ENCODE measurements around the gene CES5A.
"Not testable (repeated sequence)": the region's sequence is repeated elsewhere in the genome, so short reads cannot be mapped to it uniquely, and the experiment has no call there.

Gene CES5A

DNA sequence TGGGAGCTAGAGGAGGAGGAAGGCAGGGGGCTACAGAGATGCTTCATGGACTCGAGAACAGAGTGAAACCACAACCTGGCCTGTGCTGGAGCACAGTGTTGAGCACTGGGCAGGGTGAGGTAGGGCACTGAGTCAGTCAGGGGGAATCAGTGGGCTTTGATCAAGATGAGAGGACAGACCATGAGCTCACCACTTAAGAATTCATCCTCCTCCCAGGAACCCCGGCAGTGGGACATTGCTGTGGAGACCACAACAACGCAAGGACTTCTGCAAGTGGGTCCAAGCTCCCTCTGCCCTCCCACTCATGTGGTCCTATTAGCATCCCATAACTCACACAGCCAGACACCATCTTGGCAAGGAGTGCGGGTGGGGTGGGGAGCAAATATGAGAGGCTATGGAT lies 1.7 kb upstream of the CES5A start:
- no peak for DNase-seq (ENCODE audit: low spot score)

DNA sequence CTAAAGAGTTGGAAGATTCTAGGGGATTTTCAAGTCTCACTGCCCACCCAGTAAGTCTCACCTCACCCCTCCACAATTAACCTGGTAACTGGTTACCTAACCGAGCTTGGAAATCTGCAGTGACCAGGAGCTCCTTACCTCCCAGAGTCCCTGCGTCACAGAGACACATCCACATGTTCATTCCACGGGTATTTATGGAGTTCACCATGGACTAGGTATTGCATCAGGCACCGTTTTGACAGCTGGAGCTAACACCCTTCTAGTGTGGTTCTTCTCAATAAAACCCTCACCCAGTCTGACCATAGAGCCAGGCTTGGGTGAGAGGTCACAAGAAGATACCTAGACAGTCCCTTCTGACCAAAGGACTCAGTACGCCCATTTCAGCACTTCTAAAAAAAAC lies 2.1 kb downstream of the CES5A start:
- DNase-seq (ENCODE audit: low spot score) = no peak

DNA sequence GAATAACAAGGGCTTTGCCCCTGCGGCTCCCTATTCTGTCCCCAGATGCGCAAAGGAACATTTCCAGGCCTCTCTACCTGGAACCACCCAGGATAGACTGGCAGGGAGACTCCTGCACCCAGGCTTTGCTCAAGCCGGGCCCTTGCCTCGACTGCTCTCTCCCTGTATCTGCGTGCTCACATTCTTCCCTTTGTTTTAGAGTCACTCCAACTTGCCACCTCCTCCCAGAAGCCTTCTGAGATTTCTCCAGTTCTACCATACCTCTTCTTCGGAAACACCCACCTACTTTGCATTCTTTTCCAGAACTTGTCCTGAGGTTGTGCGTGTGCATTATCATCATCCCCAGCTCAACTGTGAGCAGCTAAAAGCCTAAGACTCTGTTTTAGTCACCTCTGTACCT lies 3.0 kb downstream of the CES5A start:
- no peak for DNase-seq (ENCODE audit: low spot score)

GRCh38 chr16:55871411-55872038 lies 3.6 kb downstream of the CES5A start:
- no peak for DNase-seq (ENCODE audit: low spot score)

DNA sequence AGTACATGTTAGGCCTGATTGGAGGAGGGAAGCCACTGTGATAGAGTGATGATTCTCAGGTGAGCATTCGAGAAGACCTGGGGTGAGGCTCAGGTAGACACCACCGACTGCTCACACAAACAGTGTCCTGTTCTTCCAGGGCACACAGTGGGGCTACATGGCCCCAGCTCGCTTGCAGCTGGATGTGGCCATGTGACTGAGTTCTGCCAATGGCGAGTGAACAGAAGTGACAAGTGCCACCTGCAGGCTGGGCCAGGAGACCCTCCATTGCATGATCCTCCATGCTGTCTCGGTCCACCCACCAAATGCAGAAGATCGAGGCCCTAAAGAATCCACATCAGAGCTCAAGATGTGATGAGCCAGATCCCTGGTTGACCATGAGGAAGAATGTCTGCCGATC lies 6.2 kb downstream of the CES5A start:
- no peak for DNase-seq (ENCODE audit: low spot score)

DNA sequence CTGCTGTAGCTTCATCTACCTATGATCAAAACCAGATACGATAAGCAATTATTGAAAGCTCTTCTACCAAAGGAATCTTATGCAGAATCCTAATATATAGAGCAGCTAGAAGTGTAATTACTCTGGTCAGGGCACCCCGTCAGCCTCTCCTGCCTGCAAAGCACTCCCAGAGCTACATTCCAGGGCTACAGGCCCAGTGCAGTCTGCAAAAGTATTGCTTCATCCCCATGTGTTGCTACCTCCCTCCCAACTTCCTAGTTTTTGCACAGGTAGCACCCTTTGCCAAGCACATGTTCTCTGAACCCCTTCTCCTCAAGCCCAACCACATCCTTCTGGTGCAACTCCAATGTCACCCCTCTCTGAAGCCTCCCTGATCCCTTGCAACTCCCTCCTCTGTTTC lies 7.0 kb downstream of the CES5A start:
- DNase-seq (ENCODE audit: low spot score) = no peak

DNA sequence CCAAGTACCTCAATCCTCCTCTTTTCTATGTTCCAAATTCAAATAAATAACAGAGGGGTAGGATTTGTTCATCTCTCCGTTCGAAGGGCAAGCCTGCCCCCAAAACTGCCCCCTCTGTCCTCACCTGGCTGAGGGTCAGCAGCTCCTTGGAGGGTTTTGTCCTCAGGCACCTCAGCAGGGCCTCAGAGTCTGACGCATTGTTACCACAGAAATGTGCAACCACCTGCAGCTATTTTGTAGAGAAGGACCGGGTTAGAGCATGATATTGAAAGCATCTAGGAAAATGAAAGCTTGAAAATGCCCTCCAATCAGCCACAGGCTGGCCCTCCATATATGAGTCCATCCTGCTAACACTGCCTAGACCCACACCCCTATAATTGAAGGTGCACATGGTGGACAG lies 13.9 kb downstream of the CES5A start:
- DNase-seq (ENCODE audit: low spot score) = no peak

DNA sequence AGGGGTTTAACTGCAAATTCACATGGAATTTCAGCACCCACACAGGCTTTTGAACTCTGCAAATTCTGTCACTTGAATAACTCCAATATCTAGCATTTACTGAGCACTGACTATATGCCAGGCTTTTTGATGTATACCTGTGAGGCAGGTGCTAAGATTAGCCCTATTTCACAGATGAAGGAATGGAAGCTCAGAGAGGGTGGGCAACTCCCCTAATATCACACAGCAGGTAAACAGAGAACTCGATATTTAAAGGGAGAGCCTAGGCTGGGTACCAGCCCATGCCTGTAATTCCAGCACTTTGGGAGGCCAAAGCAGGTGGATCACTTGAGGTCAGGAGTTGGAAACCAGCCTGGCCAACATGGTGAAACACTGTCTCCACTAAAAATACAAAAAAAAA lies 17.5 kb downstream of the CES5A start:
- not testable (repeated sequence) for DNase-seq (ENCODE audit: low spot score)

- DNase-seq (ENCODE audit: low spot score) = no peak
Observed at GRCh38 chr16:55856950-55857349, 18.2 kb downstream of the CES5A start.

DNA sequence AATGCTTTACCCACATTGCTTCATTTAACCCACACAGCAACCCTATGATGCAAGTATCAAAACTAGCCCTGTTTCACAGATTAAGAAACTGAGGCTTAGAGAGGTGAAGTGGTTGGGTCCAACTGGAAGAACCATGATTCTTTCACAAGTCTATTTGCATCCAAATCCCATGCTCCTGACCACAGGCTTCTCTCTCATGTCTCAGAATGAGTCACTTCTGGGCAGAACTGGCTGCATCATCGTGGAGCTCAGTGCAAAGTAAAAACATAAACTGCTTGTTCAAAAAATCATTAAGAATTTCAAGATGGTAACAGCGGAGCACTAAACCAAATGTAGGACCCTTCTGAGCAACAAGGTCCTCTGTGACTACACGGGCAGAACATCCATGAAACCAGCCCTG lies 22.1 kb downstream of the CES5A start:
- no peak for DNase-seq (ENCODE audit: low spot score)

- DNase-seq (ENCODE audit: low spot score) = no peak
Observed at GRCh38 chr16:55849536-55849935, 25.6 kb downstream of the CES5A start.

DNA sequence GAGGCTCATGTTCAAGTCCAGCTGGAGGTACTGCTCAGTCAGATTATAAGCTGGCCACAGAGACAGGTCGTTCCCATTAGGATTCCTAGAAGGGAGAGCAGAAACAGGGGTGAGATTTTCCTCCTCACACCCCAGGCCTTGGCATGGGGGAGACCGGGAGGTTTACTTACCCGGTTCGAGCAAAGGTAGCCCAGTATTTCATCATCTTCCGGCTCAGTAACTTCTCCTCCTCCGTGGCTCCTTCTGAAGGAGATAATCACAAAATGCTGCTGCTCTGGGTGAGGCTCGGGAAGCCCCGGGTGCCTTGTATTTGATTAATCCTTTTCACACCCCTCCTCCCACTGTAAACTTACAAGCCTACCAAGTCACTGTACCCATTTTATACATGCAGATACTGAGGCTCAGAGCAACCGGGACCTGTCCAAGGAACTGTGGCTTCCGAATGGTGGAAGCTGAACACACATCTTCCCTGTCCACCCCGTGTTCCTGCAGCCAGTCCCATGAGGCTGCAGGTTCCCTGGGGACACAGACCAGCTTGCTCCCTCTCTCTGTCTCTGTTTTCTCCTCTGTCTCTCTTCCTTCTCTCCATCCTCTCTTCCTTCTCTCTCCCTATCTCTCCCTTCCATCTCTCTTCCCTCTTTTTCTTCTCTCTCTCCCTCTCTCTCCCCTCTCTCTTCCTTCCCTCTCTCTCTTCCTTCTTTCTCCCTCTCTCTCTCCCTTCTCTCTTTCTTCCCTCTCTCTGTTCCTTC lies 28.4 kb downstream of the CES5A start:
- DNase-seq (ENCODE audit: low spot score) = no peak

- no peak for DNase-seq (ENCODE audit: low spot score)
Observed at GRCh38 chr16:55843105-55843395, 32.1 kb downstream of the CES5A start.

DNA sequence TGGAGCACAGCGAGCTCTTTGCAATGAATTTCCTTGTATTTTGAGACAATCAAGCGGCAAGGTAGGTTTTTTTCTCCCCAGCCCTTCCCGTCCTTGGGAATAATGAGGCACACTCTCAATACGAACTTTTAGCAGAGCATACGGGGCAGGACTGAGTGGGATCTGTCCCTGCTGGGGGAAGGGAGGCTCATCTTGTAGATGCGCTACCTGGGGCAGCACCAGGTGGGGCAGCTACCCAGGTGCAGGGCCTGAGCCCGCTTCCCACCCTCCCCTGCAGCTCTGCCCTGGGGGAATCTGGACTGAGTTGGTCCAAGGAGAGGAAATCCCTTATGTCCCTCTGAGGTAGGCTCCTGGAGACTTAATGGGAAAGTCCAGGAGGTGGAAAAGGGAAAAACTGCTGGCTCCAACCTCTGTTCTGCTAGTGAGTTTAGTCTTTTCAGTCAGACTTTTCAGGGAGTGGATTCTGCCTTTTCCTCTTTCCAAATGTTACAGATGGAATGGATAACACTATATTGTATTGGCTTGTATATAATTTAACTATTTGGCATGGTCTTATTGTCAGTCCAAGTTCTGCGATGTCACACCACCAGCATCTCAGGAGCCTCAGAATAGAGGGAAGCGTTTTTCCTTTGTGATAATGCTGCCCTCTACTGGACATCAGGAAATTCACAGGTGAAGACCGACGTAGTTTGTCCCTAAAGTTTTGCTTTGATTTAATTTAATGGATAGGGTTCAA lies 32.6 kb downstream of the CES5A start:
- DNase-seq (ENCODE audit: low spot score) = peak; percentile 44

DNA sequence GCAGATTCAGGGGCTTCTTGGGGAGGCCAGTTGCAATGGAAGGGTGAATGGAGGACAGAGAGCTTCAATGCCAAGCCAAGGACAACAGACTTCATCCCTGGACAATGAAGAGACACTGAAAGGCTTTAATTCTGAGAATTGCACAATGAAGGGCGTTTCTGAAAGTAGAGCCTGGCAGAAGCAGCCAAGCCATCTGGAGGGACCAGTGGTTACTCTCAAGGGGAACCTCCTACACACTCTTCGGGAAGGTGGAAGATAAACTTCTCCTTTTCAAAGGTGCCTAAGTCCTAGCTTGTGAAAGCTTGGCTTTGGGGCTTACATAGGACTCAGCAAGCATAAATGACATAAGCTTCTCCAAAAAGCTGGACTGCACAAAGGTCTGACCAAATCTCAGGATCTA lies 36.1 kb downstream of the CES5A start:
- no peak for DNase-seq (ENCODE audit: low spot score)

- no peak for DNase-seq (ENCODE audit: low spot score)
Observed at GRCh38 chr16:55836158-55836611, 39.0 kb downstream of the CES5A start.

GRCh38 chr16:55835581-55835980 lies 39.6 kb downstream of the CES5A start:
- DNase-seq (ENCODE audit: low spot score) = no peak

DNA sequence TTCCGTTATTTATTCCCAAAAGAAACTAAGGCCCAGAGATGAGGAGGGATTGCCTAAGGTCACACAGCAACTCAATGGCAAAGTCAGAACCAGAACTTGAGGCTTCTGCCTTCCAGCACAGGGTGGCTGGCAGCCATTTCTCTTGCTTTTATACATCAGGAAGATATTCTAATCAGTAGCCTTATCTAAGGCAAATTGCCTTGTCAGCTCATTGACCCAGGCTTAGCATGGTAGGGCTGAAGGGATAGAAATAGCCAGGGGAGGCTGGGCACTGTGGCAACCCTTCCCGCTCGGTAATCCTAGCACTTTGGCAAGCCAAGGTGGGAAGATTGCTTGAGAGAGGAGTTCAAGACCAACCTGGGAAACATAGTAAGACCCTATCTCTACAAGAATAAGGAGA lies 40.0 kb downstream of the CES5A start:
- DNase-seq (ENCODE audit: low spot score) = not testable (repeated sequence)

GRCh38 chr16:55834049-55834448 lies 41.1 kb downstream of the CES5A start:
- DNase-seq (ENCODE audit: low spot score) = no peak

GRCh38 chr16:55832773-55833691 lies 42.1 kb downstream of the CES5A start, which contains the start of gene CES1:
CES1 (minus strand) TSS chr16:55833096; CDS start chr16:55833055, 41 bp downstream.
- DNase-seq (ENCODE audit: low spot score) = no peak

DNA sequence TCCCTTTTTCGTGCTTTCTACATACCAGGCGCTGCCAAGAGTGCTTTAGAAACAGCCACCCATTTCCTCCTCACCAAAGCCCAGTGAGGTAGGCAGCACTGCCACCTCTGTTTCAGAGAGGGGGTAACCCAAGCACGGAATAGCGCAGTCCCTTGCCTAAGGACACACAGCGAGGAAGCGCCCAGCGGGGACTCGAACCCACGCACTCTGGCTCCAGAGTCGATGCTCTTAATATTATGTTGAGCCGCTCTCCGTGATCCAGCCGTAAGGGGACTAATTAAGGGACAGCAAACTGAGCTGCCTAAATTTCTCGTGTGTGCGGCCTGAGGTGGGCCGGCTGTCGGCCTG lies 42.8 kb downstream of the CES5A start:
- DNase-seq (ENCODE audit: low spot score) = no peak

- DNase-seq (ENCODE audit: low spot score) = no peak
Observed at GRCh38 chr16:55830658-55831294, 44.4 kb downstream of the CES5A start.

Measured in hematopoietic multipotent progenitor cell treated with erythropoietin and hydrocortisone succinate and interleukin-3 and kit ligand, for 15 days (in vitro differentiated cells).